OCI-LY1 (cell line): ENCODE measurements around the gene CALHM2.

Experiments
- H2AFZ ChIP-seq: fragments of 200-600 bp; sonication (generic), shearing (Covaris generic); 2 replicates; pipeline ENCODE4 v1.6.0; 2014; ENCODE audit warnings: antibody characterized with exemption, mild to moderate bottlenecking, low read length
- H3F3A ChIP-seq: fragments of 200-600 bp; sonication (generic), shearing (Covaris generic); 2 replicates; pipeline ENCODE4 v1.6.0; 2014; ENCODE audit warnings: mild to moderate bottlenecking, antibody characterized with exemption, low read length, moderate library complexity; ENCODE audit not compliant: insufficient read depth
- H3K27ac ChIP-seq: fragments of 200-600 bp; sonication (generic); 2 replicates; pipeline ENCODE4 v1.5.1; 2014; ENCODE audit warnings: low read length, mixed run types, mild to moderate bottlenecking, low read depth; ENCODE audit not compliant: poor library complexity, severe bottlenecking
- H3K27me3 ChIP-seq: fragments of 200-600 bp; sonication (generic); 2 replicates; pipeline ENCODE4 v1.6.0; 2014; ENCODE audit warnings: antibody characterized with exemption, mild to moderate bottlenecking, low read length, moderate library complexity; ENCODE audit not compliant: insufficient read depth
- H3K36me3 ChIP-seq: fragments of 200-600 bp; sonication (generic); 2 replicates; pipeline ENCODE4 v1.6.1; 2014; ENCODE audit warnings: mild to moderate bottlenecking, antibody characterized with exemption, low read length, moderate library complexity, mixed read lengths; ENCODE audit not compliant: insufficient read depth
- H3K4me1 ChIP-seq: fragments of 200-600 bp; sonication (generic); 2 replicates; pipeline ENCODE4 v1.5.1; 2014; ENCODE audit warnings: mild to moderate bottlenecking, low read length, moderate library complexity; ENCODE audit not compliant: insufficient read depth, severe bottlenecking
- H3K4me2 ChIP-seq: fragments of 200-600 bp; sonication (generic), shearing (Covaris generic); 2 replicates; pipeline ENCODE4 v1.6.1; 2014; ENCODE audit warnings: low read length
- H3K4me3 ChIP-seq: fragments of 200-600 bp; sonication (generic); 2 replicates; pipeline ENCODE4 v1.5.1; 2014; ENCODE audit warnings: low read length, low read depth, mild to moderate bottlenecking, mixed read lengths; ENCODE audit not compliant: poor library complexity, severe bottlenecking
- H3K79me2 ChIP-seq: fragments of 200-600 bp; shearing (Covaris generic); 2 replicates; pipeline ENCODE4 v1.6.1; 2016; ENCODE audit warnings: mixed run types, low read length, mixed read lengths; ENCODE audit not compliant: insufficient read depth
- H3K9ac ChIP-seq: fragments of 200-600 bp; sonication (generic), shearing (Covaris generic); 2 replicates; pipeline ENCODE4 v1.6.1; 2014; ENCODE audit warnings: mild to moderate bottlenecking, low read length, mixed read lengths
- H3K9me2 ChIP-seq: fragments of 200-600 bp; sonication (generic), shearing (Covaris generic); 2 replicates; pipeline ENCODE4 v1.6.1; 2014; ENCODE audit warnings: low read depth, mild to moderate bottlenecking, low read length, mixed read lengths
- H3K9me3 ChIP-seq: fragments of 200-600 bp; shearing (Covaris generic); 2 replicates; pipeline ENCODE4 v1.6.1; 2014; ENCODE audit warnings: low read length, mixed read lengths
- H4K20me1 ChIP-seq: fragments of 200-600 bp; sonication (generic), shearing (Covaris generic); 2 replicates; pipeline ENCODE4 v1.6.0; 2016; ENCODE audit warnings: mild to moderate bottlenecking, low read length; ENCODE audit not compliant: insufficient read depth
- CTCF ChIP-seq: fragments of 200-600 bp; sonication (generic), shearing (Covaris generic); IDR thresholded peaks from 2 replicates; pipeline ENCODE4 v1.5.1; 2017; ENCODE audit warnings: mild to moderate bottlenecking, antibody characterized with exemption, low read length, moderate library complexity, mixed read lengths
- EZH2 ChIP-seq: fragments of 200-600 bp; sonication (generic), shearing (Covaris generic); IDR thresholded peaks from 2 replicates; pipeline ENCODE4 v1.8.0; 2017; ENCODE audit warnings: borderline replicate concordance, mixed run types, mild to moderate bottlenecking, antibody characterized with exemption, low read length, moderate library complexity, mixed read lengths

CALHM2 gene

GRCh38 chr10:103428989-103429643 is 23.1 kb downstream of the CALHM2 start:
- Histone ChIP-seq H4K20me1 (no peaks in the 10 kb centered on the region), H3K27ac (no peak overlapping the region), H3K79me2 (no peaks in the 10 kb centered on the region), H2AFZ (no peak overlapping the region), H3K9me2 (no peaks in the 10 kb centered on the region), H3F3A (no peaks in the 10 kb centered on the region), H3K36me3 (peaks cover 95% of the 10 kb centered on the region), H3K4me2 (no peak overlapping the region), H3K9ac (no peak overlapping the region), H3K4me3 (no peak overlapping the region), H3K27me3 (no peaks in the 10 kb centered on the region), H3K4me1 (no peaks in the 10 kb centered on the region), H3K9me3 (no peaks in the 10 kb centered on the region)
- TF ChIP-seq EZH2 (no peak), CTCF (no peak)

GRCh38 chr10:103427866-103428265 is 24.3 kb downstream of the CALHM2 start:
- H3K27ac ChIP-seq: no peak overlapping the region
- peaks cover 95% of the 10 kb centered on the region for H3K36me3 ChIP-seq
- no peak overlapping the region for H2AFZ ChIP-seq
- no peaks in the 10 kb centered on the region for H3F3A ChIP-seq
- H4K20me1 ChIP-seq: no peaks in the 10 kb centered on the region
- H3K4me1 ChIP-seq: no peaks in the 10 kb centered on the region
- no peaks in the 10 kb centered on the region for H3K9me3 ChIP-seq
- no peak overlapping the region for H3K4me3 ChIP-seq
- H3K27me3 ChIP-seq: no peaks in the 10 kb centered on the region
- H3K4me2 ChIP-seq: no peak overlapping the region
- H3K9me2 ChIP-seq: no peaks in the 10 kb centered on the region
- no peak overlapping the region for H3K9ac ChIP-seq
- TF ChIP-seq EZH2: no peak
- no peak for TF ChIP-seq CTCF
- H3K79me2 ChIP-seq: no peaks in the 10 kb centered on the region

GRCh38 chr10:103423748-103424147 is 28.4 kb downstream of the CALHM2 start:
- no peaks in the 10 kb centered on the region for H3F3A ChIP-seq
- H3K4me3 ChIP-seq: no peak overlapping the region
- no peak overlapping the region for H2AFZ ChIP-seq
- TF ChIP-seq CTCF (no peak), EZH2 (no peak)
- peaks cover 91% of the 10 kb centered on the region for H3K36me3 ChIP-seq
- H3K9ac ChIP-seq: no peak overlapping the region
- no peak overlapping the region for H3K4me2 ChIP-seq
- H3K4me1 ChIP-seq: no peaks in the 10 kb centered on the region
- no peaks in the 10 kb centered on the region for H3K9me2 ChIP-seq
- H4K20me1 ChIP-seq: no peaks in the 10 kb centered on the region
- H3K27me3 ChIP-seq: no peaks in the 10 kb centered on the region
- H3K9me3 ChIP-seq: no peaks in the 10 kb centered on the region
- H3K27ac ChIP-seq: no peak overlapping the region
- no peaks in the 10 kb centered on the region for H3K79me2 ChIP-seq
